22Rv1 (cell line): ENCODE data around the gene MRPL42.

Experiments
- CTCF ChIP-seq: fragments of 450-650 bp; IDR thresholded peaks from 2 replicates; pipeline ENCODE4 v1.5.1; 2017; ENCODE audit warnings: mild to moderate bottlenecking
- ZFX ChIP-seq: fragments of 450-650 bp; IDR thresholded peaks from 2 replicates; pipeline ENCODE4 v1.6.1; 2017; ENCODE audit warnings: antibody characterized with exemption, borderline replicate concordance

GRCh38 chr12:93465841-93466240, 1.5 kb upstream of the MRPL42 start:
- TF ChIP-seq CTCF: no peak
- TF ChIP-seq ZFX: no peak
